H1 (cell line): ENCODE results near the gene CRABP2.

Source experiments
- BACH1 ChIP-seq: IDR thresholded peaks from 2 replicates; pipeline ENCODE4 v1.6.1; 2012; ENCODE audit warnings: low read length, improper control_type of control experiment
- BRCA1 ChIP-seq: IDR thresholded peaks from 2 replicates; pipeline ENCODE4 v1.6.1; 2012; ENCODE audit warnings: low read depth, low read length, improper control_type of control experiment
- EP300 ChIP-seq, 2 experiments: IDR thresholded peaks; 1 replicate in 1 of 2; 2 replicates in 1 of 2; pipeline ENCODE4 v1.6.1; 2011 to 2012; ENCODE audit warnings: low read depth in 2 of 2, low read length in 2 of 2, mild to moderate bottlenecking in 2 of 2, borderline replicate concordance in 1 of 2, inconsistent platforms in 1 of 2, moderate library complexity in 1 of 2
- EZH2 ChIP-seq: fragments of 200-600 bp; sonication (generic); IDR thresholded peaks from 2 replicates; pipeline ENCODE4 v1.7.1; 2012; ENCODE audit warnings: low read depth, mild to moderate bottlenecking, moderate library complexity, low read length, inconsistent platforms; ENCODE audit not compliant: severe bottlenecking
- POLR2AphosphoS5 ChIP-seq: IDR thresholded peaks from 2 replicates; pipeline ENCODE4 v1.6.1; 2011; ENCODE audit warnings: low read depth, low read length
- RFX5 ChIP-seq: IDR thresholded peaks from 2 replicates; pipeline ENCODE4 v1.6.1; 2011; ENCODE audit warnings: low read depth, low read length, improper control_type of control experiment, borderline replicate concordance
- ZNF274 ChIP-seq: IDR thresholded peaks from 2 replicates; pipeline ENCODE4 v1.7.0; 2012; ENCODE audit warnings: low read length, borderline replicate concordance; ENCODE audit errors: extremely low read depth
- TF ChIP-seq, protein P1 (sequence below): IDR thresholded peaks from 2 replicates; pipeline ENCODE4 v1.6.1; 2011; ENCODE audit warnings: low read length, improper control_type of control experiment

DNA sequence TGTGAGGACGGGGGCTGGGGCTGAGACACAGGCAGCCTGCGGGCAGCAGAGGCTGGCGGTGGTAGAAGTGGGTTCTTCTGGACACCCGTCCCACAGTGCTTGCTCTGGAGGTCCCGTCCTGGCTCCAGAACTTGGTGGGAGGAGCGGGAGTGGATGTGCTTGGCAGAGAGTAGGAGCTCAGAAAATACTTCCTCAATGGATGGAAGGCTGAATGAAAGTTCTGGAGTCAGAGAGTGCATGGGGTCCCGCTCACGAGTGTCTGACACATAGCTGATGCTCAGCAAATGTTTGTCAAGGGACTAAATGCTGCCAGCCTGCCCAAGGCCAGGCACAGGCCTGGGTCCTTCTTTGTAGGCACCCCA lies 14.7 kb downstream of the CRABP2 start:
- TF ChIP-seq EP300 (IDR thresholded peaks at IDR 0.05; ENCODE audit: borderline replicate concordance in 1 of 2, low read depth in 2 of 2, low read length in 2 of 2) (no peak), BACH1 (no peak), ZNF274 (no peak), EZH2 (no peak), POLR2AphosphoS5 (no peak), BRCA1 (no peak), RFX5 (no peak)
- TF ChIP-seq, protein P1, sequence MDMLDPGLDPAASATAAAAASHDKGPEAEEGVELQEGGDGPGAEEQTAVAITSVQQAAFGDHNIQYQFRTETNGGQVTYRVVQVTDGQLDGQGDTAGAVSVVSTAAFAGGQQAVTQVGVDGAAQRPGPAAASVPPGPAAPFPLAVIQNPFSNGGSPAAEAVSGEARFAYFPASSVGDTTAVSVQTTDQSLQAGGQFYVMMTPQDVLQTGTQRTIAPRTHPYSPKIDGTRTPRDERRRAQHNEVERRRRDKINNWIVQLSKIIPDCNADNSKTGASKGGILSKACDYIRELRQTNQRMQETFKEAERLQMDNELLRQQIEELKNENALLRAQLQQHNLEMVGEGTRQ = no peak
